NCI-H1436 treated with DMSO at 0.1 percent for 48 hours (cell line): ENCODE measurements around the gene SDE2.
"Not testable (repeated sequence)": the region's sequence is repeated elsewhere in the genome, so short reads cannot be mapped to it uniquely, and the experiment has no call there.

Experiments
- DNase-seq: peaks from one replicate; lab custom pipeline; 2025; lab: John Stamatoyannopoulos, UW

Gene SDE2

GRCh38 chr1:226006686-226007085, 7.5 kb upstream of the SDE2 start:
- no peak for DNase-seq

DNA sequence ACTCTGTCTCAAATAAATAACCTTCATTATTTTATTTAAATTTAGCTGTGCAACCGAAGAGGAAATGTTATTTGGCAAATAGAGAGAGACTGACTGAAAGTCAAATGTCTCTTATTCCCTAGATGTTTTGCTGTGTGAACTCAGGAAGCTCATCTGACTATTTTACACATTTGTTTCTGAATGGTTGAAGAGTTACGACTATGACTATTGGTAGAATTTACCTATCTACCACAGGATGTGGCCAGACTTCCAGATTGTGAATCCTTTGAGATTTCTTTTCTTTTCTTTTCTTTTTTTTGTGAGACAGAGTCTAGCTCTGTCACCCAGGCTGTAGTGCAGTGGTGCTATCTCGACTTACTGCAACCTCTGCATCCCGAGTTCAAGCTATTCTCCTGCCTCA, 5.3 kb upstream of the SDE2 start:
- DNase-seq, result no peak

GRCh38 chr1:226003502-226004170, 4.5 kb upstream of the SDE2 start:
- no peak for DNase-seq

GRCh38 chr1:226002667-226003501, 3.7 kb upstream of the SDE2 start:
- peak; percentile 86 for DNase-seq

DNA sequence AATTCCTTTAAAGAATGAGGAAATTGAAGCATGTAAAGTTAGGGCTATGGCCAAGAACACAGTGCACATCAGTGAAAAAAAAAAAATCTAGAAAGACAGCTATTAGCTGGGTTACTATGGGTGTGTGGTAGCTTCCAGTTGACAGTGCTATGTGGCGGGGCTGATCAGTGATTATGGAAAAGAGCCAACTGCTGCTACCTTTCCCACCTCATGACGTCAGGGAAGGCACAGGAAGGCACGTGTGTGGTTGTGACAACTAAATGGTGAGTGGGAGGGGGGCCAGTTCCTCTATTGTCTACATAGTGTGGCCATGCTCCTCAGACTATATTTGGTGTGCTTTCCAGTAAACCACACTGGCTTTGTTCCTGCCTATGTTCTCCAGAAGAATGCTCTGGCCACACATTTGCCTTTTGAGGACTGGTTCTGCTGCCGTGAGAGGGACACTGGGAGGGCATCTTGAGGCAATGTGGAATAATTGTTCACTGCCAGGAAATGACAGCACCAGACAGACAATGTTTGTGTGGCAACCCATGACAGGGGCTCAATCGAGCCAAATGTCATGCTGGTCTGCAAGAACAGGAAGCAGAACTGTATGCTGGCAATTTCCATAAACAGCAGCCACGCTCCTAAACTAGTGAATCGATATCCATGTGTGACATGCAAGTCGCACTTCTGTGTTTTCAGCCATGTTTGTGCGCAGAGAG, 3.0 kb upstream of the SDE2 start:
- peak; percentile 78 for DNase-seq

DNA sequence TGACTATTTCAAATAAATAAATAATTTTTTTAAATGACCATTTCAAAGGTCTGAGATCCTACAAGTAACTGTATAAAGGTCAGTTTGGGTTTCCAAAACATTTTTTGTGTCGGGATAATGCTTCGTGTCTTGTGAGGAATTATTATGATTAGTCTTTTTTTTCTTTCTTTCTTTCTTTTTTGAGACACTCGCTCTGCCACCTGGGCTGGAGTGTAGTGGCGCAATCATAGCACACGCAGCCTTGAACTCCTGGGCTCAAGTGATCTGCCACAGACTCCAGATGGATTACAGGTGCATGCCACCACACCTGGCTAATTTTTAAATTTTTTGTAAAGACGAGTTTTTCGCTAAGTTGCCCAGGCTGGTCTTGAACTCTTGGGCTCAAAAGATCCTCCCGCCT, 1.9 kb upstream of the SDE2 start:
- no peak for DNase-seq

- DNase-seq, result not testable (repeated sequence)
Observed at GRCh38 chr1:226000493-226001081, 1.4 kb upstream of the SDE2 start.

DNA sequence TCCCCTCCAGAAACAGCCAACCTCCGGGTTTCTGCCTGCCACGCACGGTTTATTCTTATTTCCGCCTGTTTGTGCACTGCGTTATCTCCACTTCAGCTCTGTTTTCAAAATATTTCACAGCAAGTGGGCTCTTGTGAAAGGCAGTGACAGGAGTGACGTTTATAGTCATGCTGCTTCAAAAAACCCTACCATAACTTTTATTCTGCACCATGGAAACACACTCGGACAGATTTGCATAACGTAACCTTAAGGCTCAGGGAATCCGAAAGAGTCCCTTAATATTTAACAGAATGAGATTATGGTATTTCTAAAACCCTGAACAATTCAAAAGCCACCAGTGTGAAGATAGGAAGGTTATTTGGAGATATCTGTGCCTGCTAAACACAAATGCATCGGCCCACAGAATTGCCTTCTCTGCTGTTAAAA, 782 bp upstream of the SDE2 start:
- DNase-seq, result no peak

DNA sequence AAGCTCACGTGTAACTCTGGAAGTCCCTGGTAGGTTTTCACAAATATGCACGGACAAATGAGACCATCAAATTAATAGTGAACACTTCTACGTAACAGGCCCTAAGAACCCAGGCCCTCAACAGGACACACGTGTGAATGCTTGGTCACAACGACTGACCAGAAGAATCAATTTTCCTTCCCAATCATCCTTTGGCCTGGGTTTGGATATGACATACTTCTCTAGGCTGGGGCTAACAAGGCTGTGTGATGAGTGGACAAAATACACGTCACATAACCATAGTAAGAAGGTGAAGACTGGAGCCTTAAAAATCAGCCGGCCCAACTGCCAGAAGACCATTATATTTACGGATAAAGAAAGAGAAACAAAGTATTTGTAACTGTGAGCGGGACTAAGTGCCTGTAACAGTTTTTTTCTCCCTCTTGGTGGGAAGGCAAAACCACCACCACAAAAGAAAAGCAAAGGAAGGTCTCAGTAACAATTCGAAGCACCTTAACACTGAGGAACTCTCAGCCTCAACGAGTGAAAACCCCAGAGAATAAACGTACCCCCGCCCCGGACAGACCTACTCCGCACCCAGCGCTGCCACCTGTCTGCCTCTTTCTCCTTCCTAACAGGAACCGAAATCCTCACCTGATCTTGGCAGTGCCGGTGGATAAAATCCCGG, 450 bp downstream of the SDE2 start:
- DNase-seq, result no peak

DNA sequence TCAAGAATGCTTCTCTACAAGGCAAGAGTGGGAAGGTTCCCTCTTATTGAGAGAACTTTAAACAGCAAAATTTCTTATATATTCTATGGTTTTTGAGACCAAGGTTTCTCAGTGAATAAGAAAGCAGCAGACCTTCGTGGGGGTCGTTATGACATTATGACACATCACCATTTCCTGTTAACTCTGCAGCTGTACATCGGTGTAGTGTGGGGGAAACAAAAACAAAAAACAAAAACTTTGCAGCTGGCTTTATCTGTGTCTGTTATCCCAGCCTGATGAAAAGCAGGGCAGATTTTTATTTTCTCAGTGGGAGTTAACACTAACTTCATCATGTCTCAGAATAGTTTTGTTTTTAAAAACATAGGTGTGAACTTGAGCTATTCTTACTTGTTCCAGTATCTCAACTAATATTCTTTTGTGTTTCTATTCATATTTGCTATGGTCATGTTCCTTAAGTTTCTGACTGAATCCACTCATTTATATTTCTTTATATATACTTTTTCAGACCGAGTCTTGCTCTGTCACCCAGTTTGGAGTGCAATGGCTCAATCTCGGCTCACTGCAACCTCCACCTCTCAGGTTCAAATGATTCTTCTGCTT, 2.1 kb downstream of the SDE2 start:
- DNase-seq, result no peak

DNA sequence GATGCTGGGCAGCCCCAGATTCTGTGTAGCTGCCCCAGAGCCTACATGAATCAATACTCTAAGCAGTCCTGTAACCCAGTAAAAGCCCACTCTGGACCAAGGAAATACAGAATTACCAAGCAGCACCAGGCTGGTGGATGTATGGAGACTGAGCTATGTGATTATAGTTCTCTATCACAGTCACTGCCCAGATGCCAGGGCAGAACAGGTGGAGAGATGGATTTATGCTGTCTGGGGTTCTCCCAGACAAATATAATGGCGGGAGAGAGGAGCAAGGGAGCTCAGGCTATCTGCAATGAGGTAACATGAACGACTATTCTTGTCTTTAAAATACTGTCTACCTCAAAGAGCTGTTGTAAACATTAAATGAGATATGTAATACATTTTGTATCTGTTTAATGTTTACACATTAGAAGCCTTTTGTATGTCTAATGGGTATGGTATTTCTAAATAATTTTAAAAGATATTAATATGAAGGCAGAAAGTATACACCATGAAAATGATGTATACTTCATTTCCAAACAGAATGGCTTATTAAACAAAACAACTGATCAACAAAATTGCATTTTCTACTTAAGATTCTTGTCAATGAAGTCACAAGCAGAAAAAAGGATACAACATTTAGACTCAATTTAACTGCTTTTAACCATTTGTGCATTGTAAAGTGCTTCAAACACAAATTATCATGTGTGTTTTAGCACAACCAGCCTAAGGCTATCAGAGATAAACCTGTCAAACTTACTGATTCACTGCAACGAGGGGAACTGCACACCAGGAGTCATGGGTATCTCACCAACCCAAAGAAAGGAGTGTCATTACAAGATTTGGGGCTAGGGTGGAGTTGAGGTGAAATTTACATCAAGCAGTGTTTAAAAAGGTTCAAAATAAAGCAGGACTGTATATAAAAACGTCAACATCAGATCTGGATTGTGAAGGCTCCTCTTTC, 3.0 kb downstream of the SDE2 start:
- DNase-seq, result no peak

GRCh38 chr1:225990705-225991464, 8.3 kb downstream of the SDE2 start:
- no peak for DNase-seq

- peak; percentile 36 for DNase-seq
Observed at GRCh38 chr1:225987491-225988316, 11.4 kb downstream of the SDE2 start.

- DNase-seq, result no peak
Observed at GRCh38 chr1:225981714-225982113, 17.4 kb downstream of the SDE2 start.

- peak; percentile 76 for DNase-seq
Observed at GRCh38 chr1:225980005-225980836, 18.9 kb downstream of the SDE2 start.

DNA sequence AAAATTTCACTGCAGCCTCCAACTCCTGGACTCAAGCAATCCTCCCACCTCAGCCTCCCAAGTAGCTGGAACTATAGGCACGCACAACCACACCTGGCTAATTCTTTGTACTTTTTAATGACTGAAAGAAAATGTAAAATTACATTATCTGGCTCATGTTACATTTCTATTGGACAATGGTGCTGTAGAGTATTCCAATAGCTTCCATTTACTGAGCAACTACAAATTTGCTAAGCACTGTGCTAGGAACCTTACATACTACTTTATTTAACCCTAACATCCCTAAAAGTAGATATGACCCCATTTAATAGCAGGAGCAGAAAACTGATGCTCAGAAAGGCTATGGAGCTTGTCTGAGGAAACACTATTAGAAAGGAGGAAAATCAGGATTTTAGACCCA, 19.7 kb downstream of the SDE2 start:
- DNase-seq, result no peak

GRCh38 chr1:225977937-225978748, 21.0 kb downstream of the SDE2 start:
- no peak for DNase-seq
